Breast epithelium (tissue), 4 donors: Measurements from ENCODE around the gene CCL3. TPM values are rescaled to one million over a fixed set of nuclear protein-coding genes. Genes with fewer than 3 reads are reported as not detected.

ENCODE experiments used
- DNase-seq, 2 donors: peaks; one replicate each; pipeline ENCODE4 v3.0.0-alpha.2; 2019; ENCODE audit warnings: low spot score in 2 of 2
- H3K27ac ChIP-seq, 2 donors: fragments of 200-600 bp; sonication (generic) in 1 of 2; one replicate each; pipeline ENCODE4 v1.5.1; 2016 to 2019; ENCODE audit warnings: mild to moderate bottlenecking in 1 of 2
- H3K27me3 ChIP-seq, 2 donors: fragments of 200-600 bp; sonication (generic) in 1 of 2; one replicate each; pipeline versions ENCODE4 v1.5.1 to v1.6.0; 2017 to 2019; ENCODE audit warnings: control low read depth in 1 of 2, mild to moderate bottlenecking in 1 of 2
- H3K36me3 ChIP-seq: fragments of 200-600 bp; one replicate; pipeline ENCODE4 v1.5.1; 2019
- H3K4me1 ChIP-seq, 2 donors: fragments of 200-600 bp; sonication (generic); one replicate each; pipeline ENCODE4 v1.5.1; 2016 to 2019; ENCODE audit warnings: control low read depth in 1 of 2
- H3K4me3 ChIP-seq, 3 donors: fragments of 200-600 bp; sonication (generic); 1 replicate in 2 of 3; 2 replicates in 1 of 3; pipeline ENCODE4 v1.5.1; 2016 to 2019; ENCODE audit warnings: mild to moderate bottlenecking in 3 of 3, moderate library complexity in 2 of 3
- H3K9me3 ChIP-seq, 2 donors: fragments of 200-600 bp; sonication (generic) in 1 of 2; one replicate each; pipeline ENCODE4 v1.5.1; 2016 to 2019; ENCODE audit warnings: control low read depth in 1 of 2
- CTCF ChIP-seq, 3 donors: fragments of 450-650 bp; IDR thresholded peaks; one replicate each; pipeline ENCODE4 v1.5.1; 2016 to 2017; ENCODE audit warnings: antibody characterized with exemption in 3 of 3, mild to moderate bottlenecking in 3 of 3, moderate library complexity in 3 of 3
- POLR2A ChIP-seq: fragments of 450-650 bp; IDR thresholded peaks from one replicate; pipeline ENCODE4 v1.6.1; 2016; ENCODE audit warnings: antibody characterized with exemption, mild to moderate bottlenecking, moderate library complexity
- POLR2AphosphoS5 ChIP-seq, 3 donors: sonication (generic); formaldehyde crosslinking; IDR thresholded peaks; one replicate each; pipeline ENCODE4 v1.6.1; 2017; ENCODE audit warnings: antibody characterized with exemption in 3 of 3
- intact Hi-C: fragments of 100-400 bp; cut with DNase I; formaldehyde crosslinking; loops from one replicate; pipeline ENCODE4 v1.15.1; 2023; ENCODE audit warnings: low total_unique reads
- total RNA-seq, 3 donors: library from RNA; depleted of rRNA; stranded (reverse); fragments of >200 nt; gene quantifications; one replicate each; pipeline ENCODE4 v1.1.0, GENCODE V29; 2016

CCL3 gene
- total RNA-seq, 3 donors from 2014 or later, result 0.96 to 10.8 TPM; not detected in 1

GRCh38 chr17:36063786-36064541 lies 26.0 kb downstream of the CCL3 start, which contains the start of gene CCL18:
TSS of gene CCL18 (plus strand) at chr17:36064272. CDS start at chr17:36064343, 71 bp downstream.
- Histone ChIP-seq H3K4me3 (no peak within 1 kb of the TSS), H3K27ac (no peak within 1 kb of the TSS), H3K36me3 (no peaks in the 10 kb centered on the region), H3K4me1 (no peaks in the 10 kb centered on the region), H3K27me3 (no peaks in the 10 kb centered on the region), H3K9me3 (no peaks in the 10 kb centered on the region)
- TF ChIP-seq POLR2AphosphoS5 (IDR thresholded peaks at IDR 0.05) (no peak), POLR2A (no peak), CTCF (IDR thresholded peaks at IDR 0.05) (no peak)
- intact Hi-C loops, result no loop called here
- no peak for DNase-seq

GRCh38 chr17:36060816-36061215 lies 29.1 kb downstream of the CCL3 start:
- intact Hi-C loops, result no loop called here
- DNase-seq, result no peak
- TF ChIP-seq POLR2AphosphoS5 (IDR thresholded peaks at IDR 0.05) (no peak), CTCF (IDR thresholded peaks at IDR 0.05) (no peak), POLR2A (no peak)

GRCh38 chr17:36059406-36059805 lies 30.5 kb downstream of the CCL3 start:
- intact Hi-C loops, result no loop called here
- H3K9me3 ChIP-seq, result no peaks in the 10 kb centered on the region
- no peak for DNase-seq
- no peak overlapping the region for H3K27ac ChIP-seq
- H3K4me3 ChIP-seq, result no peak overlapping the region
- H3K4me1 ChIP-seq, result no peaks in the 10 kb centered on the region
- TF ChIP-seq POLR2AphosphoS5 (IDR thresholded peaks at IDR 0.05) (no peak), CTCF (IDR thresholded peaks at IDR 0.05) (no peak), POLR2A (no peak)
- H3K36me3 ChIP-seq, result no peaks in the 10 kb centered on the region
- no peaks in the 10 kb centered on the region for H3K27me3 ChIP-seq

More at GRCh38 chr17:36060816-36061215, 29.1 kb downstream of the CCL3 start:
- H3K4me1 ChIP-seq, result no peaks in the 10 kb centered on the region
- no peak overlapping the region for H3K27ac ChIP-seq
- no peak overlapping the region for H3K4me3 ChIP-seq
- no peaks in the 10 kb centered on the region for H3K36me3 ChIP-seq
- H3K9me3 ChIP-seq, result no peaks in the 10 kb centered on the region
- no peaks in the 10 kb centered on the region for H3K27me3 ChIP-seq

GRCh38 chr17:36057911-36058310 lies 32.0 kb downstream of the CCL3 start:
- no peaks in the 10 kb centered on the region for H3K27me3 ChIP-seq
- H3K27ac ChIP-seq, result no peak overlapping the region
- DNase-seq, result no peak
- no peaks in the 10 kb centered on the region for H3K4me1 ChIP-seq
- no peak overlapping the region for H3K4me3 ChIP-seq
- intact Hi-C loops, result no loop called here
- TF ChIP-seq CTCF (IDR thresholded peaks at IDR 0.05) (no peak), POLR2AphosphoS5 (IDR thresholded peaks at IDR 0.05) (no peak), POLR2A (no peak)
- H3K36me3 ChIP-seq, result no peaks in the 10 kb centered on the region
- H3K9me3 ChIP-seq, result no peaks in the 10 kb centered on the region

- Histone ChIP-seq H3K36me3 (no peaks in the 10 kb centered on the region), H3K27me3 (no peaks in the 10 kb centered on the region), H3K4me3 (no peak overlapping the region), H3K4me1 (no peaks in the 10 kb centered on the region), H3K27ac (no peak overlapping the region), H3K9me3 (no peaks in the 10 kb centered on the region)
- no peak for TF ChIP-seq POLR2AphosphoS5 (IDR thresholded peaks at IDR 0.05)
- TF ChIP-seq POLR2A, result no peak
- TF ChIP-seq CTCF (IDR thresholded peaks at IDR 0.05), result no peak
- intact Hi-C loops, result no loop called here
- DNase-seq, result no peak
These were observed 33.9 kb downstream of the CCL3 start for GRCh38 chr17:36055921-36056520.
